ACHN (cell line): Measurements from ENCODE around the gene YES1.
"Not testable (repeated sequence)": the region's sequence is repeated elsewhere in the genome, so short reads cannot be mapped to it uniquely, and the experiment has no call there.

Experiments
- DNase-seq: peaks from one replicate; pipeline ENCODE4 v3.0.0-alpha.2; 2015
- in situ Hi-C: cut with HindIII; loops from 2 replicates; pipeline ENCODE4 v1.10.0; 2017; ENCODE audit warnings: low sequenced_read_pairs, low pct_ligation_motif_present, low pct_unique_long_range_greater_than_20kb

YES1 gene

GRCh38 chr18:827093-827677 lies 15.1 kb upstream of the YES1 start:
- DNase-seq: no peak
- in situ Hi-C loops: loop anchor here (25.0 kb wide), 1 partner anchor 90 kb away; no protein-coding TSS in a partner anchor

- in situ Hi-C loops: loop anchor here (25.0 kb wide), 1 partner anchor 89 kb away; no protein-coding TSS in a partner anchor
- DNase-seq: no peak
Measured at GRCh38 chr18:825891-826585, 14.0 kb upstream of the YES1 start.

GRCh38 chr18:824179-824578 lies 12.1 kb upstream of the YES1 start:
- DNase-seq: no peak
- in situ Hi-C loops: no loop called here

GRCh38 chr18:820591-821165 lies 8.6 kb upstream of the YES1 start:
- no peak for DNase-seq
- in situ Hi-C loops: no loop called here

- in situ Hi-C loops: no loop called here
- DNase-seq: no peak
Measured at GRCh38 chr18:816869-817268, 4.8 kb upstream of the YES1 start.

- DNase-seq: no peak
- in situ Hi-C loops: no loop called here
Measured at GRCh38 chr18:816088-816653, 4.1 kb upstream of the YES1 start.

GRCh38 chr18:815353-815752 lies 3.3 kb upstream of the YES1 start:
- DNase-seq: no peak
- in situ Hi-C loops: no loop called here

GRCh38 chr18:814300-815084 lies 2.5 kb upstream of the YES1 start:
- DNase-seq: no peak
- in situ Hi-C loops: no loop called here

GRCh38 chr18:813172-814071 lies 1.4 kb upstream of the YES1 start:
- DNase-seq: no peak
- in situ Hi-C loops: no loop called here

- in situ Hi-C loops: no loop called here
- DNase-seq: peak; percentile 73
Measured at GRCh38 chr18:812376-813171, 532 bp upstream of the YES1 start.

- in situ Hi-C loops: no loop called here
- DNase-seq: peak; percentile 27
Measured at GRCh38 chr18:811182-811891, 705 bp downstream of the YES1 start.

GRCh38 chr18:809985-810642 lies 1.9 kb downstream of the YES1 start:
- DNase-seq: no peak
- in situ Hi-C loops: no loop called here

GRCh38 chr18:809228-809627 lies 2.8 kb downstream of the YES1 start:
- DNase-seq, in situ Hi-C loops: not testable (repeated sequence)

- DNase-seq: no peak
- in situ Hi-C loops: no loop called here
Measured at GRCh38 chr18:808502-808901, 3.5 kb downstream of the YES1 start.

- DNase-seq: no peak
- in situ Hi-C loops: no loop called here
Measured at GRCh38 chr18:808086-808485, 4.0 kb downstream of the YES1 start.

- no peak for DNase-seq
- in situ Hi-C loops: no loop called here
Measured at GRCh38 chr18:805755-806110, 6.3 kb downstream of the YES1 start.
